AG09319 (cell line): ENCODE data around the gene ZNF699.

Experiments used
- DNase-seq: peaks from one replicate; pipeline ENCODE4 v3.0.0-alpha.2; 2010; ENCODE audit warnings: low read depth; ENCODE audit errors: extremely low read depth
- CTCF ChIP-seq: IDR thresholded peaks from 2 replicates; pipeline ENCODE4 v1.5.1; 2011; ENCODE audit warnings: low read depth, mild to moderate bottlenecking, inconsistent platforms, low read length, moderate library complexity

ZNF699 gene

DNA sequence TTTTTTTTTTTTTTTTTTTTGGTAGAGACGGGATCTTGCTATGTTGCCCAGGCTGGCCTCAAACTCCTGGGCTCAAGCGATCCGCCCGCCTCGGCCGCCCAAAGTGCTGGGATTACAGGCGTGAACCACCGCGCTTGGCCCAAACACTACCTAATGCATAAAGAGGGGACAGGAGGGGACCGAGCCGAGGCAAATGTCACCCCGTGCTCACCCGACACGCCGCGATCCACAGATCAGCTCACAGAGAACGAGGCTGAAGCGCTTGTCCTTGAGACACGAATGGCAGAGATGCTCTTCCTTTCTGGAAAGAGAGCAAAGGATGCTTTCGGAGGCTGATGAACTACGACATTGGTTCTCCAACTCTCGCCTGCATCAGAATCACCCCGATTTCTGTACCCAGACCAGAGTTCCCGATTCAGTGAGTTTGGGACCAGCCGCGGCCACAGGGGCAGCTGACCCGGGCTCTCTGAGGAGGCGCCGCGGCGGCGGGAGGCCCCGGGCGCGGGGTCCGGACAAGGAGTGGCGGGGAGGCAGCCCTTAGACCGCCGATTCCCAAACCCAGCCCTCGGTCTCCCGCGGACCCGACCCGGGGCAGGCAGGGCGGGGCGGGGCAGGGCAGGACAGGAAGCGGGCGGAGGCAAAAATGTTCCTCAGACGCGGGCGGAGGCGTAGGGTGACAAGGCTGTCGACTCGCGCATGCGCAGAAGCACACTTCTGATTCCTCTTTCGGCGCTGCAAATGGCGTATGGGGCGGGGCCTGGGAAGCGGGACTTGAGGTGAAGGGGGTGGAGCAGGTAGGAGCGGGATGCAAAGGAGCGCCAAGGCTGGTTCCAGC, at the start of gene ZNF699:
Gene ZNF699, minus strand, starts transcription at position 700 of the 835 bp plus-strand sequence. CDS start 4,719 bp downstream, outside the sequence.
- TF ChIP-seq CTCF: no peak
- DNase-seq: peak; percentile 95

- no peak for DNase-seq
- TF ChIP-seq CTCF: no peak
These were observed 45.0 kb upstream of the ZNF699 start for GRCh38 chr19:9354651-9355050.

GRCh38 chr19:9353011-9353410, 43.4 kb upstream of the ZNF699 start:
- DNase-seq: no peak

GRCh38 chr19:9352505-9352904, 42.9 kb upstream of the ZNF699 start:
- no peak for TF ChIP-seq CTCF
- DNase-seq: no peak

More at GRCh38 chr19:9353011-9353410, 43.4 kb upstream of the ZNF699 start:
- no peak for TF ChIP-seq CTCF

DNA sequence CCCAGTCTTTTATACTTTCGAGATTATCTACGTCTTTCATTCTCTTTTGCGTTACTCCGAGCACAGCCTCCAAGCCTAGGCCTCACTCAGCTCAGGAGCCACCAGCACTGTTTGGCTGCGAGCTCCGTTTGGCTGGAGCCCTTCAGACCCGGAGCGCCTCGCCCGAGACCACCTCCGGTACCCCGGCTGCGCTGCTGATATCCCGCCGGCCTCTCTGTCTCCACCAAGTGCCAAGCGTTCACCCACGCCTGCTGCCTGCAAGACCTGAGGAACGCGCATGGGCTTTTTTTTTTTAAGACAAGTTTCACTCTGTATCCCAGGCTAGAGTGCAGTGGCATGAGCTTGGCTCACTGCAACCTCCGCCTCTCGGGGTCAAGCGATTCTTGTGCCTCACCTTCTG, 39.0 kb upstream of the ZNF699 start:
- no peak for DNase-seq
- TF ChIP-seq CTCF: no peak

DNA sequence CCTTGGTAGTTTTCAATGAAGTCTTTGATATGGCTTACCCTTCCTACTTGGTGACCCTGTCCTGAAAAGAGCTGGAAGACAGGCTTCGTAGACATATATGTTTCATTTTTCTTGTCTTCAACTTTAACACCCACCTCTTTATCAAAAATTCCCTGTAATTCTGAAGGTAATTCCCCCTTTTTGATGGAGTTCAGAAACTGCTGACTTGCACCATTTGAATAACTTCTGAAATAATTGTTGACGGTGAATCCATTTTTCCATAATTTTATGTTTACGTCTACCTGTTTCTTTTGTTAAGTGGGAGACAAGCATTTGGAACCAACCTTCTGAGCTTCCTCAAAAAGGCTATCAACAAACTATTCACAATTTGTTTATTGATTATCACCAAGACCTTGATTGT, 38.6 kb upstream of the ZNF699 start:
- no peak for DNase-seq
- TF ChIP-seq CTCF: no peak

GRCh38 chr19:9345005-9345404, 35.4 kb upstream of the ZNF699 start:
- no peak for DNase-seq
- TF ChIP-seq CTCF: no peak
